K562 (cell line): ENCODE results near the gene PCP2. TPM values are rescaled to one million over a fixed set of nuclear protein-coding genes. Genes with fewer than 3 reads are reported as not detected.

Experiments used
- ATF7 ChIP-seq: fragments of 450-650 bp; IDR thresholded peaks from 2 replicates; pipeline ENCODE4 v1.7.1; 2014; ENCODE audit warnings: mild to moderate bottlenecking, moderate library complexity
- CHAMP1 ChIP-seq: fragments of 450-650 bp; IDR thresholded peaks from 2 replicates; pipeline ENCODE4 v1.6.1; 2016; ENCODE audit warnings: mild to moderate bottlenecking
- DPF2 ChIP-seq: fragments of 450-650 bp; IDR thresholded peaks from 2 replicates; pipeline ENCODE4 v1.6.1; 2016
- MCM7 ChIP-seq, 2 experiments: fragments of 450-650 bp; IDR thresholded peaks; 2 replicates each; pipeline ENCODE4 v1.6.1; 2016 to 2018
- NR3C1 ChIP-seq: sonication (generic); formaldehyde crosslinking; IDR thresholded peaks from 2 replicates; pipeline ENCODE4 v1.8.1; 2022; ENCODE audit warnings: missing genetic modification reagents
- SIX5 ChIP-seq, 2 experiments: IDR thresholded peaks; 2 replicates each; pipeline ENCODE4 v1.6.1; 2011; ENCODE audit warnings: low read length in 2 of 2, borderline replicate concordance in 1 of 2, low read depth in 1 of 2, mild to moderate bottlenecking in 1 of 2, moderate library complexity in 1 of 2; ENCODE audit not compliant: insufficient read depth in 1 of 2
- ZNF609 ChIP-seq: sonication (generic); formaldehyde crosslinking; IDR thresholded peaks from 2 replicates; pipeline ENCODE4 v1.8.1; 2023; ENCODE audit warnings: missing genetic modification reagents, mild to moderate bottlenecking, borderline replicate concordance
- polyA plus RNA-seq, 8 experiments: library from polyadenylated mRNA; depleted of rRNA in 4 of 8; stranded (reverse) in 5 of 8; unstranded in 3 of 8; fragments of >200 nt; fragmentation: Nextera tagmentation in 2 of 8; fragmentation: Illumina TruSeq in 1 of 8; extraction: Ambion mirVana in 2 of 8; extraction: Trizol in 1 of 8; gene quantifications; 2 replicates each; pipeline versions ENCODE4 v1.2.1 to v1.2.3, GENCODE V29; 2011 to 2014; ENCODE audit warnings: inconsistent platforms in 1 of 8, missing spikeins in 1 of 8
- total RNA-seq, 7 experiments: library from RNA; depleted of rRNA in 6 of 7; stranded (reverse); fragments of >200 nt in 6 of 7; fragmentation: Illumina TruSeq in 2 of 7; extraction: Trizol in 2 of 7; gene quantifications; 2 replicates each; pipeline versions ENCODE4 v1.2.1 to v1.2.3, GENCODE V29; 2011 to 2021; ENCODE audit warnings: low replicate concordance in 1 of 7
- TF ChIP-seq, protein P1 (sequence below): fragments of 450-650 bp; IDR thresholded peaks from 2 replicates; pipeline ENCODE4 v1.6.1; 2016; ENCODE audit warnings: mild to moderate bottlenecking, moderate library complexity

Gene PCP2
- total and polyA plus RNA-seq, 9 of the 15 experiments (the other 6 are each of a cell fraction or from before 2014, with no cell fraction given) = 0.17 to 1.3 (median 0.49) TPM; not detected in 3

DNA sequence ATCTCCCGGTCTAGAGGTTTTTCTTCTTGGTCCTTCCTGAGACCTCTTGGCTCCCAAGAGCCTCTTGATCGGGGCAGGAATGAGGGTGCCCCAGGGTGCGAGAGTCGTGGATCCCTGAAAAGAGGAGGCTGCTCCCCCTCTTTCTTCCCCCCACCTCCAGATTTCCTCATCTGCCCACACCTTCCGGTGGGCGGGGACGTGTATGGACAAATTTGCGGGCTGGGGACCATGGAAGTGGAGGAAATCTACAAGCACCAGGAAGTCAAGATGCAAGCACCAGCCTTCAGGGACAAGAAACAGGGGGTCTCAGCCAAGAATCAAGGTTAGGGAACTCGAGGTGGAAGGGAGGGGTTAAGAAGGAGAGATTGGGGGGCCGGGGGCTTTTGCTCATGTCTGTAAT lies 43.3 kb upstream of the PCP2 start, which contains the start of gene MCEMP1 (continued):
- TF ChIP-seq, protein P1, sequence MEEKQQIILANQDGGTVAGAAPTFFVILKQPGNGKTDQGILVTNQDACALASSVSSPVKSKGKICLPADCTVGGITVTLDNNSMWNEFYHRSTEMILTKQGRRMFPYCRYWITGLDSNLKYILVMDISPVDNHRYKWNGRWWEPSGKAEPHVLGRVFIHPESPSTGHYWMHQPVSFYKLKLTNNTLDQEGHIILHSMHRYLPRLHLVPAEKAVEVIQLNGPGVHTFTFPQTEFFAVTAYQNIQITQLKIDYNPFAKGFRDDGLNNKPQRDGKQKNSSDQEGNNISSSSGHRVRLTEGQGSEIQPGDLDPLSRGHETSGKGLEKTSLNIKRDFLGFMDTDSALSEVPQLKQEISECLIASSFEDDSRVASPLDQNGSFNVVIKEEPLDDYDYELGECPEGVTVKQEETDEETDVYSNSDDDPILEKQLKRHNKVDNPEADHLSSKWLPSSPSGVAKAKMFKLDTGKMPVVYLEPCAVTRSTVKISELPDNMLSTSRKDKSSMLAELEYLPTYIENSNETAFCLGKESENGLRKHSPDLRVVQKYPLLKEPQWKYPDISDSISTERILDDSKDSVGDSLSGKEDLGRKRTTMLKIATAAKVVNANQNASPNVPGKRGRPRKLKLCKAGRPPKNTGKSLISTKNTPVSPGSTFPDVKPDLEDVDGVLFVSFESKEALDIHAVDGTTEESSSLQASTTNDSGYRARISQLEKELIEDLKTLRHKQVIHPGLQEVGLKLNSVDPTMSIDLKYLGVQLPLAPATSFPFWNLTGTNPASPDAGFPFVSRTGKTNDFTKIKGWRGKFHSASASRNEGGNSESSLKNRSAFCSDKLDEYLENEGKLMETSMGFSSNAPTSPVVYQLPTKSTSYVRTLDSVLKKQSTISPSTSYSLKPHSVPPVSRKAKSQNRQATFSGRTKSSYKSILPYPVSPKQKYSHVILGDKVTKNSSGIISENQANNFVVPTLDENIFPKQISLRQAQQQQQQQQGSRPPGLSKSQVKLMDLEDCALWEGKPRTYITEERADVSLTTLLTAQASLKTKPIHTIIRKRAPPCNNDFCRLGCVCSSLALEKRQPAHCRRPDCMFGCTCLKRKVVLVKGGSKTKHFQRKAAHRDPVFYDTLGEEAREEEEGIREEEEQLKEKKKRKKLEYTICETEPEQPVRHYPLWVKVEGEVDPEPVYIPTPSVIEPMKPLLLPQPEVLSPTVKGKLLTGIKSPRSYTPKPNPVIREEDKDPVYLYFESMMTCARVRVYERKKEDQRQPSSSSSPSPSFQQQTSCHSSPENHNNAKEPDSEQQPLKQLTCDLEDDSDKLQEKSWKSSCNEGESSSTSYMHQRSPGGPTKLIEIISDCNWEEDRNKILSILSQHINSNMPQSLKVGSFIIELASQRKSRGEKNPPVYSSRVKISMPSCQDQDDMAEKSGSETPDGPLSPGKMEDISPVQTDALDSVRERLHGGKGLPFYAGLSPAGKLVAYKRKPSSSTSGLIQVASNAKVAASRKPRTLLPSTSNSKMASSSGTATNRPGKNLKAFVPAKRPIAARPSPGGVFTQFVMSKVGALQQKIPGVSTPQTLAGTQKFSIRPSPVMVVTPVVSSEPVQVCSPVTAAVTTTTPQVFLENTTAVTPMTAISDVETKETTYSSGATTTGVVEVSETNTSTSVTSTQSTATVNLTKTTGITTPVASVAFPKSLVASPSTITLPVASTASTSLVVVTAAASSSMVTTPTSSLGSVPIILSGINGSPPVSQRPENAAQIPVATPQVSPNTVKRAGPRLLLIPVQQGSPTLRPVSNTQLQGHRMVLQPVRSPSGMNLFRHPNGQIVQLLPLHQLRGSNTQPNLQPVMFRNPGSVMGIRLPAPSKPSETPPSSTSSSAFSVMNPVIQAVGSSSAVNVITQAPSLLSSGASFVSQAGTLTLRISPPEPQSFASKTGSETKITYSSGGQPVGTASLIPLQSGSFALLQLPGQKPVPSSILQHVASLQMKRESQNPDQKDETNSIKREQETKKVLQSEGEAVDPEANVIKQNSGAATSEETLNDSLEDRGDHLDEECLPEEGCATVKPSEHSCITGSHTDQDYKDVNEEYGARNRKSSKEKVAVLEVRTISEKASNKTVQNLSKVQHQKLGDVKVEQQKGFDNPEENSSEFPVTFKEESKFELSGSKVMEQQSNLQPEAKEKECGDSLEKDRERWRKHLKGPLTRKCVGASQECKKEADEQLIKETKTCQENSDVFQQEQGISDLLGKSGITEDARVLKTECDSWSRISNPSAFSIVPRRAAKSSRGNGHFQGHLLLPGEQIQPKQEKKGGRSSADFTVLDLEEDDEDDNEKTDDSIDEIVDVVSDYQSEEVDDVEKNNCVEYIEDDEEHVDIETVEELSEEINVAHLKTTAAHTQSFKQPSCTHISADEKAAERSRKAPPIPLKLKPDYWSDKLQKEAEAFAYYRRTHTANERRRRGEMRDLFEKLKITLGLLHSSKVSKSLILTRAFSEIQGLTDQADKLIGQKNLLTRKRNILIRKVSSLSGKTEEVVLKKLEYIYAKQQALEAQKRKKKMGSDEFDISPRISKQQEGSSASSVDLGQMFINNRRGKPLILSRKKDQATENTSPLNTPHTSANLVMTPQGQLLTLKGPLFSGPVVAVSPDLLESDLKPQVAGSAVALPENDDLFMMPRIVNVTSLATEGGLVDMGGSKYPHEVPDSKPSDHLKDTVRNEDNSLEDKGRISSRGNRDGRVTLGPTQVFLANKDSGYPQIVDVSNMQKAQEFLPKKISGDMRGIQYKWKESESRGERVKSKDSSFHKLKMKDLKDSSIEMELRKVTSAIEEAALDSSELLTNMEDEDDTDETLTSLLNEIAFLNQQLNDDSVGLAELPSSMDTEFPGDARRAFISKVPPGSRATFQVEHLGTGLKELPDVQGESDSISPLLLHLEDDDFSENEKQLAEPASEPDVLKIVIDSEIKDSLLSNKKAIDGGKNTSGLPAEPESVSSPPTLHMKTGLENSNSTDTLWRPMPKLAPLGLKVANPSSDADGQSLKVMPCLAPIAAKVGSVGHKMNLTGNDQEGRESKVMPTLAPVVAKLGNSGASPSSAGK = no peak
- TF ChIP-seq NR3C1 (CRISPR knock-in tag) = no peak
- TF ChIP-seq SIX5 (IDR thresholded peaks at IDR 0.05; ENCODE audit: borderline replicate concordance in 1 of 2, insufficient read depth in 1 of 2, low read depth in 1 of 2, low read length in 2 of 2) = no peak
- no peak for TF ChIP-seq CHAMP1
- no peak for TF ChIP-seq MCM7 (IDR thresholded peaks at IDR 0.05)
- TF ChIP-seq DPF2 = no peak
- no peak for TF ChIP-seq ZNF609 (CRISPR knock-in tag)
- TF ChIP-seq ATF7 = no peak
